ENCODE measurements around the gene SHISAL1. TPM values are rescaled to one million over a fixed set of nuclear protein-coding genes. Genes with fewer than 3 reads are reported as not detected.
A peak's percentile ranks its signal among the peaks of the same experiment; 100 is the strongest.

SHISAL1 gene
- total RNA-seq, 1 donor from 2014 or later = 0.58 TPM

GRCh38 chr22:44256556-44257485 is 55.9 kb downstream of the SHISAL1 start:
- TF ChIP-seq CTCF (IDR thresholded peaks at IDR 0.05; ENCODE audit: unreplicated experiment) = no peak
- peak in 1 of 2 experiments; percentile 6 for DNase-seq (ENCODE audit: low spot score in 2 of 2, unreplicated experiment in 2 of 2)

GRCh38 chr22:44256085-44256484 is 56.7 kb downstream of the SHISAL1 start:
- DNase-seq (ENCODE audit: low spot score in 2 of 2, unreplicated experiment in 2 of 2) = peak in 1 of 2 experiments; percentile 16
- TF ChIP-seq CTCF (IDR thresholded peaks at IDR 0.05; ENCODE audit: unreplicated experiment) = no peak
- Mint-ChIP-seq H3K36me3 (no peaks in the 10 kb centered on the region), H3K27me3 (ENCODE audit: low read depth) (peaks cover 30% of the 10 kb centered on the region), H3K9me3 (peaks cover 12% of the 10 kb centered on the region), H3K4me1 (no peaks in the 10 kb centered on the region), H3K27ac (no peak overlapping the region), H3K4me3 (no peak overlapping the region)

More at GRCh38 chr22:44256556-44257485, 55.9 kb downstream of the SHISAL1 start:
- Mint-ChIP-seq H3K27ac (no peak overlapping the region), H3K4me1 (no peaks in the 10 kb centered on the region), H3K4me3 (no peak overlapping the region), H3K9me3 (peaks cover 6% of the 10 kb centered on the region), H3K27me3 (ENCODE audit: low read depth) (peaks cover 30% of the 10 kb centered on the region), H3K36me3 (no peaks in the 10 kb centered on the region)

GRCh38 chr22:44254811-44255210 is 57.9 kb downstream of the SHISAL1 start:
- Mint-ChIP-seq H3K27ac (no peak overlapping the region), H3K4me3 (no peak overlapping the region), H3K36me3 (no peaks in the 10 kb centered on the region), H3K4me1 (no peaks in the 10 kb centered on the region), H3K9me3 (peaks cover 24% of the 10 kb centered on the region), H3K27me3 (ENCODE audit: low read depth) (peaks cover 30% of the 10 kb centered on the region)
- DNase-seq (ENCODE audit: low spot score in 2 of 2, unreplicated experiment in 2 of 2) = peak in 1 of 2 experiments; percentile 2
- TF ChIP-seq CTCF (IDR thresholded peaks at IDR 0.05; ENCODE audit: unreplicated experiment) = no peak

GRCh38 chr22:44249376-44250147 is 63.2 kb downstream of the SHISAL1 start:
- H3K27me3 Mint-ChIP-seq (ENCODE audit: low read depth) = peaks cover 12% of the 10 kb centered on the region
- H3K4me3 Mint-ChIP-seq = no peak overlapping the region
- no peaks in the 10 kb centered on the region for H3K4me1 Mint-ChIP-seq
- peaks cover 29% of the 10 kb centered on the region for H3K9me3 Mint-ChIP-seq
- no peak for TF ChIP-seq CTCF (IDR thresholded peaks at IDR 0.05; ENCODE audit: unreplicated experiment)
- no peaks in the 10 kb centered on the region for H3K36me3 Mint-ChIP-seq
- no peak for DNase-seq (ENCODE audit: low spot score in 2 of 2, unreplicated experiment in 2 of 2)
- H3K27ac Mint-ChIP-seq = no peak overlapping the region

- Mint-ChIP-seq H3K36me3 (no peaks in the 10 kb centered on the region), H3K27me3 (ENCODE audit: low read depth) (peaks cover 16% of the 10 kb centered on the region), H3K4me3 (no peak overlapping the region), H3K9me3 (peaks cover 29% of the 10 kb centered on the region), H3K27ac (no peak overlapping the region), H3K4me1 (no peaks in the 10 kb centered on the region)
- DNase-seq (ENCODE audit: low spot score in 2 of 2, unreplicated experiment in 2 of 2) = no peak
- TF ChIP-seq CTCF (IDR thresholded peaks at IDR 0.05; ENCODE audit: unreplicated experiment) = no peak
These were observed 63.8 kb downstream of the SHISAL1 start for GRCh38 chr22:44248926-44249325.

Data from mesothelial cell of epicardium (in vitro differentiated cells).